Measurements from ENCODE around the gene IRAG1. TPM values are rescaled to one million over a fixed set of nuclear protein-coding genes. Genes with fewer than 3 reads are reported as not detected.

The IRAG1 gene
- total and polyA plus RNA-seq, 5 donors = 5.3 to 29.8 (median 18.9) TPM

- Histone ChIP-seq H3K27me3 (ENCODE audit: control insufficient read depth, insufficient read depth) (no peaks in the 10 kb centered on the region), H3K4me3 (ENCODE audit: low read length) (no peak overlapping the region), H3K4me1 (ENCODE audit: control insufficient read depth, insufficient read depth, low read length) (peaks cover 3% of the 10 kb centered on the region), H3K27ac (ENCODE audit: low read length) (no peak overlapping the region), H3K9me3 (ENCODE audit: control insufficient read depth, low read length) (no peaks in the 10 kb centered on the region)
- intact Hi-C loops (cut with DNase I) = loop anchor here in 1 of 4 donors (5.0 kb wide), 1 partner anchor 98 kb away; no protein-coding TSS in a partner anchor
- 88% methylated on average over 9 of the region's 9 CpGs for WGBS
- DNase-seq = no peak
- ATAC-seq = peak; percentile 35 to 40
Measured at GRCh38 chr11:10725114-10725906, 31.8 kb upstream of the IRAG1 start.

- no peak overlapping the region for H3K27ac ChIP-seq (ENCODE audit: low read length)
- H3K9me3 ChIP-seq (ENCODE audit: control insufficient read depth, low read length) = no peaks in the 10 kb centered on the region
- ATAC-seq (no peak), DNase-seq (no peak)
- H3K4me3 ChIP-seq (ENCODE audit: low read length) = no peak overlapping the region
- intact Hi-C loops (cut with DNase I) = no loop called here
- H3K4me1 ChIP-seq (ENCODE audit: control insufficient read depth, insufficient read depth, low read length) = peaks cover 3% of the 10 kb centered on the region
- H3K27me3 ChIP-seq (ENCODE audit: control insufficient read depth, insufficient read depth) = no peaks in the 10 kb centered on the region
- 64% methylated on average over 4 of the region's 4 CpGs for WGBS
Measured at GRCh38 chr11:10722307-10722706, 28.8 kb upstream of the IRAG1 start.

DNA sequence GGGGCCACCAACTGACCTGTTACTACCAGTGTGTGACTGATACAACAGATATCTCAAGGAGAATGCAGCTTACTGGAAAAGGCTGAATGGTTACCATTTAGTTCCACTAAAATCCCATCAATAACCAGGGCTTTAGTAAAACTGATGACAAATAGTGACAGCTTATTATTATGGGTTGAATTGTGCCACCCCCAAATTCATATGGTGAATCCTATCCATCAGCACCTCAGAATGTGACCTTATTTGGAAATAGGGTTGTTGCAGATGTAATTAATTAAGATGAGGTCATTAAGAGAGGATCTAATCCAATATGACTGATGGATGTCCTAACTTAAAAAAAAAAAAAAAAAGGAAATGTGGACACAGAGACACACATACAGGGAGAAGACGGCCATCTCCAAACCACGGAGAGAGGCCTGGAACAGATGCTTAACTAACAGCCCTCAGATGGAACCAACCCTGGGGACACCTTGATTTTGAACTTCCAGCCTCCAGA, 27.4 kb upstream of the IRAG1 start:
- no peak for DNase-seq
- H3K4me1 ChIP-seq (ENCODE audit: control insufficient read depth, insufficient read depth, low read length) = no peaks in the 10 kb centered on the region
- H3K4me3 ChIP-seq (ENCODE audit: low read length) = no peak overlapping the region
- ATAC-seq = no peak
- intact Hi-C loops (cut with DNase I) = no loop called here
- H3K27ac ChIP-seq (ENCODE audit: low read length) = no peak overlapping the region
- H3K9me3 ChIP-seq (ENCODE audit: control insufficient read depth, low read length) = no peaks in the 10 kb centered on the region
- WGBS = 89% methylated on average over 2 of the region's 2 CpGs
- no peaks in the 10 kb centered on the region for H3K27me3 ChIP-seq (ENCODE audit: control insufficient read depth, insufficient read depth)

DNA sequence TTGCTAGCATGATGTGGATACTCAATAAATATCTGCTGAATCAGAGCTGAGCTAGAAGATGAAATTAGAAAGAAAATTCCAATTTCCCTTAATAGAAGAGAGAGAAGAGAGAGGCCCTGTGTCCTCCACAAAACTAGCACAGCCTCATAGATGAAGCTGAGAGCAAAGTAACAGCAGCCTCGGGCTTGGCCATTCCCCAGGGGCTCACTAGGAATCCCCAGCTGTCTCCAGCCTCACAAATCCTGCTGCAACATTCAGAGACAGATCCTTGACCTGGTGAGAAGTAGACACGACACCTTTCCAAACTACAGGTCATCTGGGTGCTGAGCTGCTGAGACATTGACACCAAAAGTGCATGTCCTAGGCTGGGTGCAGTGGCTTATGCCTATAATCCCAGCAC, 26.1 kb upstream of the IRAG1 start:
- intact Hi-C loops (cut with DNase I) = no loop called here
- H3K9me3 ChIP-seq (ENCODE audit: control insufficient read depth, low read length) = no peaks in the 10 kb centered on the region
- H3K27me3 ChIP-seq (ENCODE audit: control insufficient read depth, insufficient read depth) = no peaks in the 10 kb centered on the region
- H3K27ac ChIP-seq (ENCODE audit: low read length) = no peak overlapping the region
- no peak for DNase-seq
- WGBS = 77% methylated on average over 2 of the region's 2 CpGs
- no peak for ATAC-seq
- H3K4me1 ChIP-seq (ENCODE audit: control insufficient read depth, insufficient read depth, low read length) = no peaks in the 10 kb centered on the region
- no peak overlapping the region for H3K4me3 ChIP-seq (ENCODE audit: low read length)

DNA sequence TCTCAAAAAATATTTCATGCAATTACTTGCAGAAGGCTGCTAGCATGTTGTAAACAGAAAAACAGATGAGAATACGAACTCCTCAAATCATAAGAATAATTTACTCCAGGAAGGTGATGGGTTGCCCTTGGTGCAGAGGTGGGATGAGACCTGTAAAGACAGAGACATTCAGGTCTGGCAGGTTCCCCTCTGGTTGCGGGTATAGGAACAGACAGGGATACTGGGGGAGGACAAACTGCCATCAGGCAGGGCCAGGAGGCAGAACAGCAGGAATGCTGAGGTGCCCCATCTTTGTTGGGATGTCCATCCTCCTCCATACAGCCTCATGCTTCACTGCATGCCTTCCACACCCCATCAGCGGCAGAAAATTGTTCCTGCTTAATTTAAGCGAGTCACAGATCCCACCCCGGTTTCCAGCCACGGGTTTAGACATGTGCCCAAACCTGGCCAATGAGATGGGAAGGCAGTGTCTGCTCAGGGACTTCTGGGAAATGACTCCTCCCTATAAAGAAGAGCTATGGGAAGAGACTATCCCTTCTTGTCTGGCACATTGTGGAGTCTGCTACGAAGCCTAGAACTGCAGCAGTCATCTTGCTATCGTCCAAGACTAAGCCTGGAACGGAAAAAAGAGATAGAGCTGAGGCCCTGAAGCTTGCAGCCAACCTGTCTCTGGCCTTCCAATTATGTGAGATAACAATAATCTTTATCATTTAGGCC, 23.1 kb upstream of the IRAG1 start:
- no peak for ATAC-seq
- Histone ChIP-seq H3K27ac (ENCODE audit: low read length) (no peak overlapping the region), H3K4me1 (ENCODE audit: control insufficient read depth, insufficient read depth, low read length) (no peaks in the 10 kb centered on the region), H3K27me3 (ENCODE audit: control insufficient read depth, insufficient read depth) (no peaks in the 10 kb centered on the region), H3K9me3 (ENCODE audit: control insufficient read depth, low read length) (no peaks in the 10 kb centered on the region), H3K4me3 (ENCODE audit: low read length) (no peak overlapping the region)
- WGBS = 77% methylated on average over 9 of the region's 9 CpGs
- no peak for DNase-seq
- intact Hi-C loops (cut with DNase I) = no loop called here

DNA sequence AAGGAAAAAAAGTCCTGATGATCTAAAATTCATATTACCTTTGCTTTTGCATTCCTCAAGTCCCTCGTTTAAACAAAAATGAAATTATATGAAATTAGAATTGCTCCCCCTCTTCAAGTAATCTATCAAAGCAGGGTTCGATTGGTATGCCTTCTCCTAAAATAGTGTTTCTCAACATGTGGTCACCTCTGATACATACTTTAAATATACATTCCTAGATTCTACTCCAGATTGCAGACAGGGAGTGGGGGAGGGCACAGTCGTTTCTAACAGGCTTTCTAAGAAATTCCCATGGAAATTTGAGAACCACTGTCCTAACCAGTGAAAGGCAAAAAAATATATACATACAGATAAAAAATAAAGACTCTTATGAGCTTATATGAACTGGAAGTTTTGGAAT, 22.6 kb upstream of the IRAG1 start:
- 57% methylated on average over 3 of the region's 3 CpGs for WGBS
- Histone ChIP-seq H3K4me3 (ENCODE audit: low read length) (no peak overlapping the region), H3K27me3 (ENCODE audit: control insufficient read depth, insufficient read depth) (no peaks in the 10 kb centered on the region), H3K9me3 (ENCODE audit: control insufficient read depth, low read length) (no peaks in the 10 kb centered on the region), H3K4me1 (ENCODE audit: control insufficient read depth, insufficient read depth, low read length) (no peaks in the 10 kb centered on the region), H3K27ac (ENCODE audit: low read length) (no peak overlapping the region)
- no peak for DNase-seq
- intact Hi-C loops (cut with DNase I) = no loop called here
- no peak for ATAC-seq

- H3K9me3 ChIP-seq (ENCODE audit: control insufficient read depth, low read length) = no peaks in the 10 kb centered on the region
- H3K27ac ChIP-seq (ENCODE audit: low read length) = no peak overlapping the region
- DNase-seq = no peak
- intact Hi-C loops (cut with DNase I) = no loop called here
- ATAC-seq = no peak
- H3K4me1 ChIP-seq (ENCODE audit: control insufficient read depth, insufficient read depth, low read length) = no peaks in the 10 kb centered on the region
- H3K27me3 ChIP-seq (ENCODE audit: control insufficient read depth, insufficient read depth) = no peaks in the 10 kb centered on the region
- WGBS = 67% methylated on average over 4 of the region's 4 CpGs
- H3K4me3 ChIP-seq (ENCODE audit: low read length) = no peak overlapping the region
Measured at GRCh38 chr11:10715571-10715970, 22.0 kb upstream of the IRAG1 start.

GRCh38 chr11:10709299-10710086, 15.9 kb upstream of the IRAG1 start:
- Histone ChIP-seq H3K27ac (ENCODE audit: low read length) (no peak overlapping the region), H3K4me1 (ENCODE audit: control insufficient read depth, insufficient read depth, low read length) (no peaks in the 10 kb centered on the region), H3K27me3 (ENCODE audit: control insufficient read depth, insufficient read depth) (no peaks in the 10 kb centered on the region), H3K9me3 (ENCODE audit: control insufficient read depth, low read length) (no peaks in the 10 kb centered on the region), H3K4me3 (ENCODE audit: low read length) (no peak overlapping the region)
- intact Hi-C loops (cut with DNase I) = no loop called here
- DNase-seq (no peak), ATAC-seq (no peak)
- WGBS = 60% methylated on average over 5 of the region's 5 CpGs

DNA sequence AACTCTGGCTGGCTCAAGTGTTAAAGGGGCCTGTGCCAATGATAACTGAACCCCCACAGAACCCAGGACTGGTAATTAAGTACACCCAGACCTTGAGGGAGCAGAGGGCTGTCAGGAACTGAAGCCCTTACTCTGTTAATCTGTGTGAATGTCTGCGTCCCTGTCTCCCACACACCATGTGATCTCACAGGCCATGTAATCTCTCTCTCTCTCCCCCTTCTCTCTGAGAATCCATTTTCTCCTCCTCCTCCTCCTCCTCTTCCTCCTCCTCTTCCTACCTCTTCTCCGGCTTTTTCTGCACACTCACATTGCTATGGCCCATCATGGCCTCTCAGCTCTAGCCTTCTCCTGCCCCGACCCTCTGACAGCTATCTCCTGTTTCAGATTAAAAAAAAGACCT, 14.6 kb upstream of the IRAG1 start:
- WGBS = 83% methylated on average over 3 of the region's 3 CpGs
- Histone ChIP-seq H3K4me1 (ENCODE audit: control insufficient read depth, insufficient read depth, low read length) (no peaks in the 10 kb centered on the region), H3K4me3 (ENCODE audit: low read length) (no peak overlapping the region), H3K27me3 (ENCODE audit: control insufficient read depth, insufficient read depth) (no peaks in the 10 kb centered on the region), H3K27ac (ENCODE audit: low read length) (no peak overlapping the region), H3K9me3 (ENCODE audit: control insufficient read depth, low read length) (no peaks in the 10 kb centered on the region)
- intact Hi-C loops (cut with DNase I) = no loop called here
- no peak for ATAC-seq
- DNase-seq = no peak

DNA sequence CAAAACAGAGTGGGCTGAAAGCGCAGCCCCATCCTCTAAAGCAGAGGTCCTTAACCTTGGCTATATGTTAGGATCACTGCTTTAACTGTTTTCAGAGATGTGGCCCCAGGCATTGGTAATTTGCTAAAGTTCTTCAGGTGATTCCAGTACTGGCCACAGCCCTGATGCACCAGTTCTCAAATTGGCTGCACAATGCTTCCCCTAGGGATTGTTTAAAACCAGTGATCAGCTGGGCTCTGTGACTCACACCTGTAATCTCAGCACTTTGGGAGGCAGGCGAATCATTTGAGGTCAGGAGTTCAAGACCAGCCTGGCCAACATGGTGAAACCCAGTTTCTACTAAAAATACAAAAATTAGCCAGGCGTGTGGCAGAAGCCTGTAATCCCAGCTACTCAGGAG, 8.4 kb upstream of the IRAG1 start:
- WGBS = 91% methylated on average over 3 of the region's 3 CpGs
- no peaks in the 10 kb centered on the region for H3K4me1 ChIP-seq (ENCODE audit: control insufficient read depth, insufficient read depth, low read length)
- intact Hi-C loops (cut with DNase I) = no loop called here
- no peak overlapping the region for H3K4me3 ChIP-seq (ENCODE audit: low read length)
- DNase-seq (no peak), ATAC-seq (no peak)
- H3K27me3 ChIP-seq (ENCODE audit: control insufficient read depth, insufficient read depth) = no peaks in the 10 kb centered on the region
- no peaks in the 10 kb centered on the region for H3K9me3 ChIP-seq (ENCODE audit: control insufficient read depth, low read length)
- H3K27ac ChIP-seq (ENCODE audit: low read length) = no peak overlapping the region

DNA sequence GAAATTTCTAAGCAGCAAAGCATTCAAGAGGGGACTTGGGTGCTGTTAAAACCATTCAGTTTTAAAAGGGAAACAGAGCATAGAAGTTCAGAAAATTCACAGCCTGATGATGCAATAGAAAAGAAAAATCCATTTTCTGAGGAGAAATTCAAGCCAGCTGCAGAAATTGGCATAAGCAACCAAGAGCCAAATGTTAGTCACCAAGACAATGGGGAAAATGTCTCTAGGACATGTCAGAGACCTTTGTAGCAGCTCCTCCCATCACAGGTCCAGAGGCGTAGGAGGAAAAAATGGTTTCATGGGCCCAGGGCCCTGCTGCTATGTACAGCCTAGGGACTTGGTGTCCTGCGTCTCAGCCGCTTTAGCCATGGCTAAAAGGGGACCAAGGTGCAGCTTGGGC, 5.5 kb upstream of the IRAG1 start:
- H3K27me3 ChIP-seq (ENCODE audit: control insufficient read depth, insufficient read depth) = no peaks in the 10 kb centered on the region
- no peak overlapping the region for H3K4me3 ChIP-seq (ENCODE audit: low read length)
- H3K27ac ChIP-seq (ENCODE audit: low read length) = no peak overlapping the region
- H3K9me3 ChIP-seq (ENCODE audit: control insufficient read depth, low read length) = no peaks in the 10 kb centered on the region
- ATAC-seq (no peak), DNase-seq (no peak)
- H3K4me1 ChIP-seq (ENCODE audit: control insufficient read depth, insufficient read depth, low read length) = no peaks in the 10 kb centered on the region
- WGBS = 98% methylated on average over 3 of the region's 3 CpGs
- intact Hi-C loops (cut with DNase I) = no loop called here
